Measurements from ENCODE around the gene CCDC85B. TPM values are rescaled to one million over a fixed set of nuclear protein-coding genes. Genes with fewer than 3 reads are reported as not detected.

Gene CCDC85B
- total and polyA plus RNA-seq, 2 of the 8 experiments (the other 6 are each of a cell fraction or from before 2014, with no cell fraction given) = 19.8 to 30.8 TPM

DNA sequence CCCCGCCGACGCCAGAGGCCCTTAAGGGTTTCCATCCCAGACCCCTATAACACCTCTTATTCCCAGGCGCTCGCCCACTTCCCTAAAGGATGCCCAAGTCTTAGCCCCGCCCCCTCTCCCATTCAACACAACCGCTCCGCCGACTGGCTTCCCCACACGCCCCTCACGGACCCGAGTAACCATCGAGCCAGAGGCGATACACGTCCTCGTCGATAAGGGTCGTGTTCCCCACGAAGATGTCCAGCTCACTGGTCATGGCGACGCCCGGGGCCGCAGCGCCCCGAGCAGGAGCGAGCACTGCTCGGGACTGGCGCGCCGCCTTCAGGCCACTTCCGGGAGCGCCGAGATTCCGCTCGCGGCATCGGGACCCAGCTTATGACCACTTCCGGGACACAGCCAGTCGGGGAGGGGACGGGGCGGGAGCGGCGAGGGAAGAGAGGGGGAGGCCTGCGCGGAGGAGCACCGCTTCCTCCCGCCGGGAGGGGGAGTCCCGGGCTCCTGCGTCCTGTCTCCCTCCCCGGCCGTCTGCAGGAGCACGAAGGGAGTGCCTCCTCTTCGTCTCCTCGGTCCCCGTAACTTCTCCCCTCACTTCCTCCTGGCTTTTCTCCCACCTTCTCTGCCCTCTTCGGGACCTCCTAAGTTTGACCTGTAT lies 2.2 kb upstream of the CCDC85B start, which contains the start of gene FIBP (continued):
- TF ChIP-seq ATF2 (IDR thresholded peaks at IDR 0.05; ENCODE audit: low read length) (no peak), SRF (IDR thresholded peaks at IDR 0.05; ENCODE audit: low read depth, low read length) (peak; percentile 64), POLR2A (IDR thresholded peaks at IDR 0.05; ENCODE audit: control extremely low read depth in 1 of 2, low read depth in 2 of 2, low read length in 2 of 2) (peak in 1 of 2 experiments; percentile 93; a peak in 2 of 3 replicates), CHD2 (IDR thresholded peaks at IDR 0.05; ENCODE audit: low read length) (no peak), CBX5 (IDR thresholded peaks at IDR 0.05; ENCODE audit: low read depth, low read length) (no peak), CTCF (IDR thresholded peaks at IDR 0.05; ENCODE audit: control extremely low read depth in 1 of 3, insufficient read depth in 1 of 3, low read depth in 1 of 3, low read length in 3 of 3) (peak in 2 of 3 experiments; percentile 80 to 84; a peak in 3 of 4 replicates), RXRA (IDR thresholded peaks at IDR 0.05; ENCODE audit: insufficient read depth, low read depth, low read length) (no peak), SIX5 (IDR thresholded peaks at IDR 0.05; ENCODE audit: low read depth, low read length) (no peak), KDM4A (IDR thresholded peaks at IDR 0.05; ENCODE audit: low read depth, low read length, severe bottlenecking) (peak; percentile 84), CTBP2 (IDR thresholded peaks at IDR 0.05; ENCODE audit: borderline replicate concordance, insufficient read depth, insufficient read length, low read length) (no peak), RNF2 (IDR thresholded peaks at IDR 0.05; ENCODE audit: borderline replicate concordance, low read depth, low read length, missing control alignments, poor library complexity, severe bottlenecking) (no peak), USF2 (IDR thresholded peaks at IDR 0.05; ENCODE audit: low read length) (no peak), SIRT6 (IDR thresholded peaks at IDR 0.05; ENCODE audit: low read length) (no peak), E2F6 (IDR thresholded peaks at IDR 0.05) (peak; percentile 29; the same call in 1 of the 2 replicates), BRCA1 (IDR thresholded peaks at IDR 0.05; ENCODE audit: low read depth, low read length) (no peak), TEAD4 (IDR thresholded peaks at IDR 0.05; ENCODE audit: low read depth, low read length) (0 out of 2 replicates have a peak, but pooled peaks have one; percentile 69), CHD1 (IDR thresholded peaks at IDR 0.05; ENCODE audit: low read depth, low read length) (no peak), SP1 (IDR thresholded peaks at IDR 0.05; ENCODE audit: low read depth, low read length) (no peak)

All from H1 (cell line).